Activated B cell treated with CpG ODN at 0.5 μM for 24 hours (primary cell): ENCODE measurements around the gene DNHD1. TPM values are rescaled to one million over a fixed set of nuclear protein-coding genes. Genes with fewer than 3 reads are reported as not detected.

ENCODE experiments used
- ATAC-seq: fragments of 200-7000 bp; cut with Tn5 transposase; one replicate; pipeline ENCODE4 v1.10.0; 2021; ENCODE audit warnings: low read depth, mild to moderate bottlenecking, moderate library complexity
- CTCF ChIA-PET: fragments of 350-600 bp; sonication (Branson Sonifier 250); formaldehyde crosslinking; loops from one replicate; lab custom pipeline; 2021; ENCODE audit warnings: antibody characterized with exemption; lab: Charles Lee
- POLR2A ChIA-PET: fragments of 350-600 bp; sonication (Branson Sonifier 250); formaldehyde crosslinking; loops from one replicate; lab custom pipeline; 2021; ENCODE audit warnings: antibody characterized with exemption; lab: Charles Lee
- DNase-seq: peaks from one replicate; pipeline ENCODE4 v3.0.0; 2022
- H3K27ac Mint-ChIP-seq: one replicate; pipeline ENCODE4 v1.8.0; 2020; ENCODE audit warnings: mixed read lengths
- H3K27me3 Mint-ChIP-seq: one replicate; pipeline ENCODE4 v1.8.0; 2021; ENCODE audit warnings: mixed read lengths
- H3K36me3 Mint-ChIP-seq: one replicate; pipeline ENCODE4 v1.8.0; 2021; ENCODE audit warnings: low read depth, mixed read lengths
- H3K4me1 Mint-ChIP-seq: one replicate; pipeline ENCODE4 v1.8.0; 2021; ENCODE audit warnings: mixed read lengths
- H3K4me3 Mint-ChIP-seq: one replicate; pipeline ENCODE4 v1.8.0; 2020; ENCODE audit warnings: mild to moderate bottlenecking, mixed read lengths
- H3K9me3 Mint-ChIP-seq: one replicate; pipeline ENCODE4 v1.8.0; 2020; ENCODE audit warnings: mixed read lengths
- intact Hi-C: fragments of 100-400 bp; cut with micrococcal nuclease; formaldehyde crosslinking; loops from one replicate; pipeline ENCODE4 v1.15.1; 2024
- total RNA-seq: library from RNA; stranded (reverse); gene quantifications from 2 replicates; pipeline ENCODE4 v1.2.3, GENCODE V29; 2022
- TF ChIP-seq, protein P1 (sequence below): fragments of 200-600 bp; IDR thresholded peaks from one replicate; pipeline ENCODE4 v1.8.0; 2022; ENCODE audit warnings: antibody characterized with exemption, mild to moderate bottlenecking

DNHD1 gene
- total RNA-seq, 1 donor from 2014 or later = 42.6 TPM

DNA sequence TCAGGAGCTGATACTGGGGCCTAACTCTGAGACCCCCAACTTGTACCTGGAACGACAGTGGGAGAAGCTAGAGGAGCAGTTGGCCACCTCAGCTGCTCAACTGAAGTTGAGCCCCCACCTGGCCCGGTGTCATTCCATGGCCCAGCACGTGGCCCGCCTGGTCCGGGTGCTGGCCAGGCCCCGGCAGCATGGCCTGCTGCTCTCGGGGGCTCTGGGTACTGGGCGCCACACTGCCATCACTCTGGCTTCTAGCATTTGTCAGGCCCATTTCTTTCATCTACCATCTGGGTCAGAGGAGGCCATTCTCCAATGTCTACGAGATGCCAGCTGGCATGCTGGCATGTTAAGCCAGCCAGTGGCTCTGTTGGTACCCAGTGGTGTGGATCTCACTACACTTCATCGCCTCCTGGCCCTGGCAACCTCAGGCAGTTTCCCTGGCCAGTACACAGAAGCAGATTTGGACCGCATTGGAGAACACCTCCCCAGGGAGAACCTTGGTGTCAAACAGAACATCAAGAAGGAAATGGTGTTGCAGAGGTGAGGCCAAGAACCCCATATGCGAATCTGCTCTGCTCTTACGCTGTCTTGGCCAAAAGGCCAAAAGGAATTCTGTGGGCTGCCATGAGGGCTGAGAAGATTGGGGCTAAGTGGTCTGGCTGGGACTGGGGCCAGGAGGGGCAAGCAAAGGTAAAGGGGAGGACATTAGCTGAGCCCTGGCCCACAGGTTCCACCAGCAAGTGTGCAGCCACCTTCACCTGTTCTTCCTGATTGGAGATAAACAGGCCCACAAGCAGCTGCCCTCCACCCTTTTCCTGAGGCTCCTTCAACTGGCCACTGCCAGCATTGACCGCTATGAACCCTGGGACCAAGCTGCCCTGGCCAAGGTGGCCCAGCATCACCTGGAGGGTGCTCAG, 60.9 kb downstream of the DNHD1 start:
- Mint-ChIP-seq H3K36me3 (peaks cover 20% of the 10 kb centered on the region), H3K9me3 (no peaks in the 10 kb centered on the region), H3K27me3 (no peaks in the 10 kb centered on the region), H3K4me1 (no peaks in the 10 kb centered on the region), H3K4me3 (no peak overlapping the region), H3K27ac (no peak overlapping the region)
- ATAC-seq (no peak), DNase-seq (no peak)
- CTCF ChIA-PET = no interaction called here
- POLR2A ChIA-PET = no interaction called here
- intact Hi-C loops = no loop called here
- TF ChIP-seq, protein P1, sequence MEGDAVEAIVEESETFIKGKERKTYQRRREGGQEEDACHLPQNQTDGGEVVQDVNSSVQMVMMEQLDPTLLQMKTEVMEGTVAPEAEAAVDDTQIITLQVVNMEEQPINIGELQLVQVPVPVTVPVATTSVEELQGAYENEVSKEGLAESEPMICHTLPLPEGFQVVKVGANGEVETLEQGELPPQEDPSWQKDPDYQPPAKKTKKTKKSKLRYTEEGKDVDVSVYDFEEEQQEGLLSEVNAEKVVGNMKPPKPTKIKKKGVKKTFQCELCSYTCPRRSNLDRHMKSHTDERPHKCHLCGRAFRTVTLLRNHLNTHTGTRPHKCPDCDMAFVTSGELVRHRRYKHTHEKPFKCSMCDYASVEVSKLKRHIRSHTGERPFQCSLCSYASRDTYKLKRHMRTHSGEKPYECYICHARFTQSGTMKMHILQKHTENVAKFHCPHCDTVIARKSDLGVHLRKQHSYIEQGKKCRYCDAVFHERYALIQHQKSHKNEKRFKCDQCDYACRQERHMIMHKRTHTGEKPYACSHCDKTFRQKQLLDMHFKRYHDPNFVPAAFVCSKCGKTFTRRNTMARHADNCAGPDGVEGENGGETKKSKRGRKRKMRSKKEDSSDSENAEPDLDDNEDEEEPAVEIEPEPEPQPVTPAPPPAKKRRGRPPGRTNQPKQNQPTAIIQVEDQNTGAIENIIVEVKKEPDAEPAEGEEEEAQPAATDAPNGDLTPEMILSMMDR = no peak

DNA sequence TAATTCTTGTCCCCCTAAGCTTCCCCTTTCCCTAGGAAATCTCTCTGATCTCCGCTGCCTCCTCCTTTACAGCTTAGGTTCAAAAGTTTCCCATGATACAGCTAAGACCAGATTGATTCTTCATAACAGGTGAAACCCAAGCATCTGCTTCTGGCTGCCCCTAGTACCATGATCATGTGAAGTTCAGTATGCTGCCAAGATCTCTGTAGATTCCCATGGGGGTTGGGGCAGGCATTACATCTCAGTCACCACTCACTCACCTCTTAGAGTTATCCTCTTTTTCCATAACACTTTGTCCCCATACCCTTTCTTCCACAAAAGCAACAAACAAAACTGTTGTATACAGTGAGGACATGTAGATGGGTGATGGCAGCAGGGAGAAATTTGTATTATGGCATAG, 62.3 kb downstream of the DNHD1 start:
- no peaks in the 10 kb centered on the region for H3K4me1 Mint-ChIP-seq
- intact Hi-C loops = no loop called here
- H3K9me3 Mint-ChIP-seq = no peaks in the 10 kb centered on the region
- POLR2A ChIA-PET = no interaction called here
- H3K4me3 Mint-ChIP-seq = no peak overlapping the region
- no peak overlapping the region for H3K27ac Mint-ChIP-seq
- DNase-seq = no peak
- no peaks in the 10 kb centered on the region for H3K27me3 Mint-ChIP-seq
- TF ChIP-seq, protein P1 = no peak
- no peak for ATAC-seq
- H3K36me3 Mint-ChIP-seq = peaks cover 24% of the 10 kb centered on the region
- CTCF ChIA-PET = no interaction called here

DNA sequence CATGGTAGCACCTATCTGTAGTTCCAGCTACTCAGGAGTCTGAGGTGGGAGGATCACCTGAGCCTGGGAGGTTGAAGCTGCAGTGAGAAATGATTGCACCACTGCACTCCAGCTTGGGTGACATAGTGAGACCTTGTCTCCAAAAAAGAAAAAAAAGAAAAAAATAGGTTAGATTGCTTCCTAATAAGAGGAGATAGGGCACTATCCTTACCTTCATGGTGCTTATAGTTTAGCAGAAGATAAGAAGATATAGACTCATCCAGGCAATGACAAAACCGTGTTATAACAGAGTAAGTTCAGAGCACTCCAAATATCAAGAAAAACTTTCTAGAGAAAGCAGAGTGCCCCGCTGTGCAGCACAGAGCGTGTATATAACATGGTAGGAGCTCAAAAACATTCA, 64.2 kb downstream of the DNHD1 start:
- H3K9me3 Mint-ChIP-seq = no peaks in the 10 kb centered on the region
- ChIA-PET CTCF (no interaction called here), POLR2A (no interaction called here)
- no peak overlapping the region for H3K4me3 Mint-ChIP-seq
- H3K27ac Mint-ChIP-seq = no peak overlapping the region
- intact Hi-C loops = no loop called here
- peaks cover 29% of the 10 kb centered on the region for H3K36me3 Mint-ChIP-seq
- H3K4me1 Mint-ChIP-seq = no peaks in the 10 kb centered on the region
- no peak for DNase-seq
- TF ChIP-seq, protein P1 = no peak
- no peak for ATAC-seq
- H3K27me3 Mint-ChIP-seq = no peaks in the 10 kb centered on the region

DNA sequence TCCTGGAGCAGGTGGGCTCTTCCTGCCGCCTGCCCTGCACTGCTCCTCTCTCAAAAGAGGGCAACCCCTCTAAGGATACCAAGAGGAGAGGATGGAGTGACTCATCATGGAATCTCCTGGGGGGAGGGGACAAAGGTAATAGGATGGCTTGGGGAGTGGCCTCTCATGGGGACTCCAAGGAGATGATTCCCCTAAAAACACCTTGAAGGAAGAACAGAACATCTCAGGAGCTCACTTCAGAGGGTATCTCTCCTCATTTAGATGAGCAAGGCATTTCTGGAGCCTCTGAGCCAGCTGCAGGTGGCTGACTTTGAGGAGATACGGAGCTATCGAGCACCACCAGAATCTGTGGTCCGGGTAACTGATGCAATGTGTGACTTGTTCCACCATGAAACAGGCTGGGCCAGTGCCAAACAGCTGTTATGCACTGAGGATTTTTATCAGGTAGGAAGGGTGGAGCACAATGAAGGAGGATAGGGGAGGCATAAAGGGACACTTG, 66.1 kb downstream of the DNHD1 start:
- ATAC-seq = no peak
- CTCF ChIA-PET = no interaction called here
- intact Hi-C loops = no loop called here

DNA sequence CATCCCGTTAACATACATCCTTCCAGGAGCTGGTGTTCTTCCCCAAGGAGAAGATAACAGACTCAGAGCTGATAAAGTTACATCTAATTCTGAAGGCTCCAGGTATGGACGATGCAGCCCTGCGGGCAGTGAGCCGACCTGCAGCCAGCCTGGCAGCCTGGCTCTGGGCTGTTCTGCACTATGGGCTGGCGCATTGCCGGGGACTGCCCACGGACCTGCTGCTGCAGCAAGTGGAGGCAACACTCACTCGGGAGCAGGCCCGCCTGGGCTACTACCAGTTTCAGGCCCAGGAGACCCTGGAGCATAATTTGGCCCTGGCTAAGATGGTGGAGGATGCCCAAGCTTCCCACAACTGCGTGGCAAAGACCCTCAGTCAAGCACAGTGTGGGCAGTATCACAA, 66.6 kb downstream of the DNHD1 start:
- DNase-seq (no peak), ATAC-seq (no peak)
- Mint-ChIP-seq H3K27me3 (no peaks in the 10 kb centered on the region), H3K4me1 (no peaks in the 10 kb centered on the region), H3K27ac (no peak overlapping the region), H3K9me3 (no peaks in the 10 kb centered on the region), H3K4me3 (no peak overlapping the region), H3K36me3 (peaks cover 23% of the 10 kb centered on the region)
- intact Hi-C loops = no loop called here
- POLR2A ChIA-PET = no interaction called here
- CTCF ChIA-PET = no interaction called here
- TF ChIP-seq, protein P1 = no peak

More for the DNA sequence above, 66.1 kb downstream of the DNHD1 start:
- TF ChIP-seq, protein P1 = no peak
- Mint-ChIP-seq H3K36me3 (peaks cover 24% of the 10 kb centered on the region), H3K9me3 (no peaks in the 10 kb centered on the region), H3K27ac (no peak overlapping the region), H3K4me1 (no peaks in the 10 kb centered on the region), H3K27me3 (no peaks in the 10 kb centered on the region), H3K4me3 (no peak overlapping the region)
- POLR2A ChIA-PET = no interaction called here
- DNase-seq = no peak
